ENCODE measurements around the gene PUM1. TPM values are rescaled to one million over a fixed set of nuclear protein-coding genes. Genes with fewer than 3 reads are reported as not detected.
"Not testable (repeated sequence)": the region's sequence is repeated elsewhere in the genome, so short reads cannot be mapped to it uniquely, and the experiment has no call there.

PUM1 gene
- total and polyA plus RNA-seq, 2 donors (not counting 3 experiments of a cell fraction or from before 2014, with no cell fraction given): 94.7 to 124 TPM

DNA sequence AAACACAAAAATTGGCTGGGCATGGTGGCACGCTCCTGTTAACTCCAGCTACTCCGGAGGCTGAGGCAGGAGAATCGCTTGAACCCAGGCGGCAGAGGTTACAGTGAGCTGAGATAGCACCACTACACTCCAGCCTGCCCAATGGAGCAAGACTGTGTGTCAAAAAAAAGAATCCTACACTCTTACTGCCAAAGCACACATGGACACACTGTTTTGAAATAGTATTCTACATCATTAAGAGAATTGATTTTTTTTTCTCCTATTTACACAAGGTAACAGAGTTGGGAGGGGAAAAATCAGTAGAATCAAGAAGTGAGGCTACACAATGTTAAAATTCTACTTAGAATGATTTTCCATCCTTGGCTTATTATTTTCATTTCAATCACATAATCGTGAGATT is 114.8 kb downstream of the PUM1 start:
- no TSS peak for BruUV-seq (replicated peaks)
- H3K9ac ChIP-seq (replicated peaks; ENCODE audit: extremely low read depth, insufficient read depth, low read length): no peak overlapping the region
- peaks cover under 1% of the 10 kb centered on the region for H4K20me1 ChIP-seq (replicated peaks; ENCODE audit: control insufficient read depth, extremely low read depth, insufficient read depth, low read length)
- dilution Hi-C loops (cut with MboI; ENCODE audit: extremely low pct_ligation_motif_present, low sequenced_read_pairs) (no loop called here), intact Hi-C loops (cut with micrococcal nuclease) (no loop called here)
- H2AFZ ChIP-seq (ENCODE audit: low read depth, low read length): no peak overlapping the region
- peaks cover 31 to 45% of the 10 kb centered on the region in 2 experiments for H3K36me3 ChIP-seq (ENCODE audit: control insufficient read depth in 2 of 2, extremely low read depth in 1 of 2, insufficient read depth in 2 of 2, low read length in 2 of 2)
- H3K4me1 ChIP-seq (ENCODE audit: control insufficient read depth, extremely low read depth, insufficient read depth, low read length): no peaks in the 10 kb centered on the region
- no peak overlapping the region for H3K4me2 ChIP-seq (ENCODE audit: insufficient read depth, low read length)
- no peak for DNase-seq (ENCODE audit: low read depth, low spot score)
- no peak for TF ChIP-seq GATA2 (IDR thresholded peaks at IDR 0.05; ENCODE audit: insufficient read depth, insufficient read length, low read depth, low read length)
- POLR2A ChIA-PET: no interaction called here
- H3K9me3 ChIP-seq (replicated peaks; ENCODE audit: control insufficient read depth, insufficient read depth, low read length): no peaks in the 10 kb centered on the region
- CTCF ChIA-PET: interaction anchor here (0.9 to 1.3 kb wide), 2 partner anchors 11 to 22 kb away, joined by 3 to 4 read pairs; no protein-coding TSS in a partner anchor
- H3K79me2 ChIP-seq (ENCODE audit: control insufficient read depth, insufficient read depth, low read length): peaks cover 31% of the 10 kb centered on the region
- no peak overlapping the region for H3K4me3 ChIP-seq (replicated peaks in 1 of 3; ENCODE audit: insufficient read depth in 1 of 3, low read depth in 1 of 3, low read length in 3 of 3)
- H3K9me1 ChIP-seq (replicated peaks; ENCODE audit: control insufficient read depth, extremely low read depth, insufficient read depth, low read length): no peaks in the 10 kb centered on the region
- no peak for FAIRE-seq
- H3K27me3 ChIP-seq (ENCODE audit: control insufficient read depth in 2 of 2, insufficient read depth in 2 of 2, low read length in 2 of 2): no peaks in the 10 kb centered on the region
- H3K27ac ChIP-seq (ENCODE audit: insufficient read depth, low read depth, low read length): no peak overlapping the region

DNA sequence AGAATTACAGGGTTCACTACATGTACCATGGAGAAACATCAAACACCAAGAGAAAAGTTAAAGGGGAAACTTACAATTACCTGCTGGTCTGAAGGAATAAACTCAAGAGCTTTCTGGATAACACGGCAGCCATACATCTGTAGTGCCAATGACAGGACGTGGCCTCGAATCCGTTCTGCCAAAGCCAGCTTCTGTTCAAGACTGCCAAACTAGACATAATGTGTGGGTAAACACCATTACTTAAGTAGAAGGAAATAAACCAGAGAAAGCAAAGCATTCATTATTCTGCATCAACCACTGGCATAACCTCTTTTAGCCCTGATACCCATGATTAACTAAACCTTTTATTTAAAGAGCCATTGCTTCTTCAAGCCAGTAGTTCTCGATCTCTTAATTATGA is 115.5 kb downstream of the PUM1 start:
- no peaks in the 10 kb centered on the region for H3K9me1 ChIP-seq (replicated peaks; ENCODE audit: control insufficient read depth, extremely low read depth, insufficient read depth, low read length)
- H4K20me1 ChIP-seq (replicated peaks; ENCODE audit: control insufficient read depth, extremely low read depth, insufficient read depth, low read length): no peaks in the 10 kb centered on the region
- ChIA-PET POLR2A (no interaction called here), CTCF (interaction anchor here (1.3 kb wide), 1 partner anchor 22 kb away, joined by 4 read pairs; no protein-coding TSS in a partner anchor)
- TF ChIP-seq POLR2A (IDR thresholded peaks at IDR 0.05; ENCODE audit: low read depth, low read length) (no peak), FOS (IDR thresholded peaks at IDR 0.05; ENCODE audit: borderline replicate concordance, insufficient read depth, low read length) (no peak), JUN (IDR thresholded peaks at IDR 0.05; ENCODE audit: borderline replicate concordance, insufficient read depth, insufficient read length, low read depth) (no peak), MAX (IDR thresholded peaks at IDR 0.05; ENCODE audit: insufficient read depth, insufficient read length) (no peak), MYC (IDR thresholded peaks at IDR 0.05; ENCODE audit: low read depth, low read length) (no peak), GATA2 (IDR thresholded peaks at IDR 0.05; ENCODE audit: insufficient read depth, insufficient read length, low read depth, low read length) (no peak), POLR2AphosphoS5 (IDR thresholded peaks at IDR 0.05; ENCODE audit: insufficient read depth, low read depth, low read length) (no peak), CTCF (IDR thresholded peaks at IDR 0.05; ENCODE audit: extremely low read depth in 1 of 2, insufficient read depth in 1 of 2, low read depth in 1 of 2, low read length in 2 of 2) (no peak)
- intact Hi-C loops (cut with micrococcal nuclease): no loop called here
- H2AFZ ChIP-seq (ENCODE audit: low read depth, low read length): no peak overlapping the region
- dilution Hi-C loops (cut with MboI; ENCODE audit: extremely low pct_ligation_motif_present, low sequenced_read_pairs): no loop called here
- no TSS peak for BruUV-seq (replicated peaks)
- no peak overlapping the region for H3K4me2 ChIP-seq (ENCODE audit: insufficient read depth, low read length)
- H3K4me3 ChIP-seq (replicated peaks in 1 of 3; ENCODE audit: insufficient read depth in 1 of 3, low read depth in 1 of 3, low read length in 3 of 3): no peak overlapping the region
- FAIRE-seq (no peak), DNase-seq (ENCODE audit: low read depth, low spot score) (no peak)
- H3K27me3 ChIP-seq (ENCODE audit: control insufficient read depth in 2 of 2, insufficient read depth in 2 of 2, low read length in 2 of 2): no peaks in the 10 kb centered on the region
- no peak overlapping the region for H3K9ac ChIP-seq (replicated peaks; ENCODE audit: extremely low read depth, insufficient read depth, low read length)
- no peaks in the 10 kb centered on the region for H3K9me3 ChIP-seq (replicated peaks; ENCODE audit: control insufficient read depth, insufficient read depth, low read length)
- no peaks in the 10 kb centered on the region for H3K4me1 ChIP-seq (ENCODE audit: control insufficient read depth, extremely low read depth, insufficient read depth, low read length)
- no peak overlapping the region for H3K27ac ChIP-seq (ENCODE audit: insufficient read depth, low read depth, low read length)
- H3K79me2 ChIP-seq (ENCODE audit: control insufficient read depth, insufficient read depth, low read length): peaks cover 28% of the 10 kb centered on the region
- H3K36me3 ChIP-seq (ENCODE audit: control insufficient read depth in 2 of 2, extremely low read depth in 1 of 2, insufficient read depth in 2 of 2, low read length in 2 of 2): peaks cover 33 to 45% of the 10 kb centered on the region in 2 experiments

DNA sequence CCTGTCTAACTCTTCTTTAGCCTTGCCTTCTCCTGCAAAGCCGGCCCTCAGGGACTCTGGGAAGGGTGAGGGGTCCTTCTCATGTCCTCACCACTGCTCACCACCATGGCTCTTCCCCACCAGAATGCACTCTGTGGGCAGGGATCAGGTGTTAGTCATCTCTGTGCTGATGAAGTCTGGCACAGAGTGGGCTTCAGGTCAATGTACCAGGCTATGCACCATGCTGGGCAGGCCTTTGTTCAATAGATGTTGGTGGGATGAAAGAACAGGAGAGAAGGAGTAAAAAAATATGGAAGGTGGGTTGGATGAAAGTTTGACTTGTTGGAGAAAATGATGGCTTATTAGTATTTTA is 116.1 kb downstream of the PUM1 start:
- intact Hi-C loops (cut with micrococcal nuclease); H3K4me2 ChIP-seq (ENCODE audit: insufficient read depth, low read length); FAIRE-seq; H2AFZ ChIP-seq (ENCODE audit: low read depth, low read length); H3K4me3 ChIP-seq (replicated peaks in 1 of 3; ENCODE audit: insufficient read depth in 1 of 3, low read depth in 1 of 3, low read length in 3 of 3); H3K4me1 ChIP-seq (ENCODE audit: control insufficient read depth, extremely low read depth, insufficient read depth, low read length); DNase-seq (ENCODE audit: low read depth, low spot score); POLR2A ChIA-PET; H3K27me3 ChIP-seq (ENCODE audit: control insufficient read depth in 2 of 2, insufficient read depth in 2 of 2, low read length in 2 of 2); H4K20me1 ChIP-seq (replicated peaks; ENCODE audit: control insufficient read depth, extremely low read depth, insufficient read depth, low read length); dilution Hi-C loops (cut with MboI; ENCODE audit: extremely low pct_ligation_motif_present, low sequenced_read_pairs); H3K9ac ChIP-seq (replicated peaks; ENCODE audit: extremely low read depth, insufficient read depth, low read length); H3K9me3 ChIP-seq (replicated peaks; ENCODE audit: control insufficient read depth, insufficient read depth, low read length); H3K27ac ChIP-seq (ENCODE audit: insufficient read depth, low read depth, low read length); H3K9me1 ChIP-seq (replicated peaks; ENCODE audit: control insufficient read depth, extremely low read depth, insufficient read depth, low read length); CTCF ChIA-PET; BruUV-seq (replicated peaks): not testable (repeated sequence)
- Histone ChIP-seq H3K36me3 (ENCODE audit: control insufficient read depth in 2 of 2, extremely low read depth in 1 of 2, insufficient read depth in 2 of 2, low read length in 2 of 2) (peaks cover 37 to 48% of the 10 kb centered on the region in 2 experiments), H3K79me2 (ENCODE audit: control insufficient read depth, insufficient read depth, low read length) (peaks cover 29% of the 10 kb centered on the region)
